Hematopoietic multipotent progenitor cell treated with erythropoietin and hydrocortisone succinate and interleukin-3 and kit ligand, for 8 days (in vitro differentiated cells): ENCODE data around the gene BBLN.
A peak's percentile ranks its signal among the peaks of the same experiment; 100 is the strongest.

Experiments used
- DNase-seq: peaks from one replicate; pipeline ENCODE4 v3.0.0-alpha.2; 2015

BBLN gene

GRCh38 chr9:128145951-128146351 is 14.1 kb upstream of the BBLN start:
- no peak for DNase-seq

GRCh38 chr9:128146591-128147120 is 13.4 kb upstream of the BBLN start:
- no peak for DNase-seq

GRCh38 chr9:128148509-128149000 is 11.5 kb upstream of the BBLN start:
- DNase-seq = no peak

DNA sequence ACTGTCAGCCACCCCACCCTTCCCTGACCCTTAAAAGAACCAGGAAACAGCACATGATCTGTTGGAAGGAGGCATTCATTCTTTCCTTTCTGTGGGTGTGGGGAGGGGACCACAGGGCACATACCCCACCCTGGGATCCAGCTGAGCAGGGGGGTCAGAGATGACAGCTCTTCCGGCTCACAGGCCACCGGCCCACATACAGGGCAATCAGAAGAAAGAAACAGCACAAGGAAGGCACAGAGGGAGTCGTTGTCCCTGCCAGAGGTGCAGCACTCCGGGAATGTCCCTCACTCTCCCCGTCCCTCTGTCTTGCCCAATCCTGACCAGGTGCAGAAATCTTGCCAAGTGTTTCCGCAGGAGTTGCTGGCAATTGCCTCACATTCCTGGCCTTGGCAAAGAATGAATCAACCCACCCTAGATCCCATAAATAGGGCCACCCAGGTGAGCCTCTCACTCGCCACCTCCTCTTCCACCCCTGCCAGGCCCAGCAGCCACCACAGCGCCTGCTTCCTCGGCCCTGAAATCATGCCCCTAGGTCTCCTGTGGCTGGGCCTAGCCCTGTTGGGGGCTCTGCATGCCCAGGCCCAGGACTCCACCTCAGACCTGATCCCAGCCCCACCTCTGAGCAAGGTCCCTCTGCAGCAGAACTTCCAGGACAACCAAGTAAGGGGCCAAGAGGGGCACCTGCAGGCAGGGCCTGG is 10.9 kb upstream of the BBLN start, which contains the start of gene LCN2:
Gene LCN2 (plus strand): TSS at position 453 of the 701 bp plus-strand sequence. CDS start 73 bp downstream, at position 526.
- no peak for DNase-seq

DNA sequence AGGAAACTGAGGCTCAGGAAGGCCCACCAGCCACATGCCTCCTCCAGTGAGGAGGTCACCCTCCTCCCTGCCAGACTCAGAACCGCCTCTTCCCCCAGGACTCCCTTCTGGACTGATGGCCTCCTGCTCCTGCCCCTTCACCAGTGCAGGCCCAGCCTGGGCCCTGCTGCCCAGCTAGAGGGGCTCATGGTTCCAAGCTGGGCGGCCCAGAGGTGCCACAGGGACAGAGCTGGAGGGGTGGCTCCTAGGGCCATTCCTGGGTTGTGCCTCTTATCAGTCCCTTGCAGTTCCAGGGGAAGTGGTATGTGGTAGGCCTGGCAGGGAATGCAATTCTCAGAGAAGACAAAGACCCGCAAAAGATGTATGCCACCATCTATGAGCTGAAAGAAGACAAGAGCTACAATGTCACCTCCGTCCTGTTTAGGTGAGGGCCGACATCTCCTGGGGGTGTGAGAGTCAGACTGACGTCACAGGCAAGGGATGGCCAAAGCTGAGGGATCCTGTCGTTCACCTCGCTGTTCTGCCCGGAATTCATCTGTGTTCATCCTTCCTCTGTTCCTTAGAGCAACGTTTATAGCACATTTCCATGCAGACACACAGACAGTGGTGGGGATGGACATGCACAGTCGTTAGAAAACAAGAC is 10.0 kb upstream of the BBLN start:
- peak; percentile 88 for DNase-seq

DNA sequence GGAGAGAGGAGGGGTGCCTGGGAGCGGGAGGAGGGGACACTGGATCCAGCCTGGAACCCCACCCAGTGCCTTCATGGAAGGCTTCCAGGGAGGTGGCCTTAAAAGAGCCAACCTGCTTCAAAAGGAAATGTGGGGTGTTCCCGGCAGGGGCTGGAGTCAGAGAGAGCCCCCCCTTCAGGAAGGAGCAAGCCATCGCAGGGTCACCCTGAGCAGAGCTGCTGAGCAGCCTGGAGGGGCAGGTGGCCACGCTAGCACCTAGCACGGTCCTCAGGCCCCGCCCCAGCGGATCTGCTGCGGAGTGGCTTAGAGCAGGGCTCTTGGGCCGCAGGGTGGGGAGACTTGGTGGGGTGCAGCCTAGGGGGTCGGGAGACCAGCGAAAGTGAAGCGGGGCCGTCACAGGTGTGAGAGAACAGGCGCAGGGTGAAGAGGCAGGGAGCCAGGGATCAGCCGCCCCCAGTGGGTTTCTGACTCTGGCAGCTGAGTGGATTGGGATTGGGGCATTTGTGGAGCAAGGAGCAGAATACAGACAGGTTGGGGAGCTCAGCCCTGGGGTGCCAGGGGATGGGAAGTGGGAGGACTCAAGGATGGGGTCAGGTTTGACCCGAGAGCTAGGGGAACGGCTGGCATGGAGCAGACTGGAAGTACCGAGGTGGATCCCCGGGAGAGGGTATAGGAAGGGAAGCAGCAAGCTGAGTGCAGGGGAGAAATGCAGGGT is 9.3 kb upstream of the BBLN start:
- peak; percentile 78 for DNase-seq

DNA sequence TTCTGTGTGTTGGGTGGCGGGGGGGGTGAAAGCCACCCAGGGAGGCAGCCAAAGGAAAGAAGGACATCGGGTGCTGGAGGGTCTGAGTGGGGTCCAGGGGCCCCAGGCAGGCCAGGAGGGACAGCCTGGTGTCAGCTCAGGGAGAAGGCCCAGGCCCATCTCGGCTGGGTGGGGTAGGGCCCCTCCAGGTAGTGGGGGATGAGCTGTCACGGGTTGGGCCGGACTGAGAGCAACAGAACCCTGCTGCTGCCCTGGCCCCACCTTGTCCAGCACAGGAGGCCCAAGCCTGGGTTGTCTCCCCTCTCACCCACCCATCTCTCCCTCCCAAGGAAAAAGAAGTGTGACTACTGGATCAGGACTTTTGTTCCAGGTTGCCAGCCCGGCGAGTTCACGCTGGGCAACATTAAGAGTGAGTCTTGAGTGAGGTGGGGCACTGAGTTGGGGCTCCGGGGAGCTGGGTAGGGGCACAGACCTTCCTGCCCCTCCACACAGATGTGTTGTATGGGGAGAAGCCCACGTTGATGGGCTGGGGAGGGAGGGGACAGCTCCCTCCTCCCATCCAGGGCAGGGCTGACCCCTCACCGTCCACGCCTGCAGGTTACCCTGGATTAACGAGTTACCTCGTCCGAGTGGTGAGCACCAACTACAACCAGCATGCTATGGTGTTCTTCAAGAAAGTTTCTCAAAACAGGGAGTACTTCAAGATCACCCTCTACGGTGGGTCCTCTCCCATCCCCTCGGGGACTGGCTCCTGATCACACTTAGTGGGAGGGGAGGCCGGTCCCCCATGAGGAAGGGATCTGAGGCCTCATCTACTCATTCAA is 8.5 kb upstream of the BBLN start:
- no peak for DNase-seq

DNA sequence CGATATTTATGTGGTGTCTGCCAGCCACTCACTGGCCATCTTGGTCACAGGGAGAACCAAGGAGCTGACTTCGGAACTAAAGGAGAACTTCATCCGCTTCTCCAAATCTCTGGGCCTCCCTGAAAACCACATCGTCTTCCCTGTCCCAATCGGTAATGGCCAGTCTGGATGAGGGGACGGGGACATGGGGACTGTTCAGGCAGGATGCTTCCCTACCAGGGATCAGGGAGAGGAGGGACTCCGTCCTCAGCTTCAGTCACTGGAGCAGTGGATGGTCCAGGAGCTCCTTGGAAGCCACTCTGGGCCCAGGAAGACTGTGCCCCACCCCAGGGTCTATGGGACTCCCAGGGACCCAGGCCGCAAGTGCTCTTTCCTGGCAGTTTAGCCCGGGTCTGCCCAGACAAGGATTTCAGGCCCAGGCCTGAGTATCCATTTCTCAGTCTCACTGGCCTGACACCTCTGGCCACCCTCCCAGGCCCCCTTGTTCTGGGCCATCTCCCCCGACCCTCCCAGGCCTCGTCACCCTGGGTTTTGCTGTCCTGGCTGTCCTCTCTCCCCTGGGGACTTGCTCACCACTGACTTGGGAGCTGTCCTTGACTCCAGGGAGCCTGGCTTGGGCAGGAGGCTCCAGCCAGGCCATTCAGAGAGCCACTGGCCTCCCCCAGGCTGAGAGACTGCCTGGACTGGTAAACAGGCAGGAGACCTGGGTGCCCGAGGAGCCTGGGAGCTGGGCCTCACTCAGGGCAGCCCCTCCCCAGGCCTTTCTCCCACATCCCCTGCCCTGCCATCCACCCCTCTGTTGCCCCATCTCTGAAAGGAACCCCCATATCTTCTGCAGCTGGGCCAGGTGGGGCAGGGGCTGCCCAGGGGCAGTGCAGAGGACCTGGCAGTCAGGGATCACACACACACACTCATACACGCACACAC is 7.7 kb upstream of the BBLN start:
- no peak for DNase-seq

DNA sequence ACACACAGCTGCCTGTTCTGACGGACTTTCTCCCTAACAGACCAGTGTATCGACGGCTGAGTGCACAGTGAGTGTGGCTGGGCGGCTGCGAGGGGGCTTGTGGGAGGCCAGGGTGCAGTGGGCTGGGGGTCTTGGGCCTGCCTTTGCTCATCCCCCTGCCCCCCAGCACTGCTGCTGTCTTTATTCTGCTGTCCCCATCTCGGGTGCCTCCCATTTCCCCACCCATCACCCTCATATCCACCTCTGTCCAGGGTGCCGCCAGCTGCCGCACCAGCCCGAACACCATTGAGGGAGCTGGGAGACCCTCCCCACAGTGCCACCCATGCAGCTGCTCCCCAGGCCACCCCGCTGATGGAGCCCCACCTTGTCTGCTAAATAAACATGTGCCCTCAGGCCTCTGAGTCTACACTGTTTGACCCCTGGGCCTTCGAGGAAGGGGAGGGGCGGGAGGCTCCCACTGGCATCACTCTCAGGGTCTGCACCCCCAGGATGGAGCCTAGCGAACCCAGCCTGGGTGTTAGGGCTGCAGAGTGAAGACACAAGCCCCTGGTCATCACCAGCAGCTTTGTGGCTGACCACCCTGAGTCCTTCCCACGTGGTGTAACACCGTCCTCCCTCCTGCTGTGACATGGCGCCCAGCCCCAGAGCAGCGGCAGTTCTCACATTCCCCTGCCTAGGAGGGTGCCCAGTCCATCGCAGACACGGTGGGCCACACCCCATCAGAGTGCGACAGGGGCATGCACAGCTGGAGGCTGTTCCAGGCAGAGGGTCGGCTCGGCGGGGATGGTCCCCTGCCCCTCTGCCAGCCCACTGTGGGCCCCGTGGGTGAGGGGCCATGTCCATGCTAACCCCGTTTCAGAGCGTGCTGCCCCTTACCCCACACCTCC is 6.8 kb upstream of the BBLN start:
- no peak for DNase-seq

DNA sequence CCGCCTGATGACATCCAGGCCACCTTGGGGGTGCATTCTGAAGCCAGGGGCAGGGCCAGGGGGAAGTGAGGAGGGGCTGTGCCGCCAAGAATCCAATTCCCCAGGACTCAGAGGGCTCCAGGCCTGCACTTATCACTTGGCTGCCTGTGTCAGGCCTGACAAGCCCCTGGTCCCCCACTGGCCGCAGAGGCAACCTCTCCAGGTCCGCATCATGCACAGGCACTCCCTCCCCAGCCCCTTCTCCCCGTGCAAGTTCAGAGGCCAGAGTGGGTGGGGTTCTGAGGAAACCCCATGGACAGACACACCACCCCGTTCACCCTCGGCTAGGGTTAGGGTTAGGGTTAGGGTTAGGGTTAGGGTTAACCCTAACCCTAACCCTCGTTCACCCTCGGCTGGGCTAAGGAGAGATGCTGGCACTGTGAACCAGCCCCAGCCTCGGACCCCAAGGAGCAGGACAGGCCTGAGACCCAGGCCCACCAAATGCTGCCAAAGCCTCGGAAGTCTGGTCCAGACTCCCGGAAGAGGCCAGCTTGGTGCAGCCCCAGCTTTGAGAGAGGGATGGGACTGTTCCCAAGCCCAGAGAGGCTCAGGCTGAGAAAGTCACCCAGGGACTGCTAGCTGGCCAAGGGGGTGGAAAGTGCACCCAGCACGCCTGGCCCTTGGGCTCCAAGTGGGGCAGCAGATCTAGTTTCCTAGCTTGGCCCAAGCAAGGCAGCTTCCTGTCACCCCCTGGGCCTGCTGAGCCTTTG is 5.9 kb upstream of the BBLN start:
- DNase-seq = no peak

- DNase-seq = no peak
Observed at GRCh38 chr9:128155736-128156500, 4.1 kb upstream of the BBLN start.

DNA sequence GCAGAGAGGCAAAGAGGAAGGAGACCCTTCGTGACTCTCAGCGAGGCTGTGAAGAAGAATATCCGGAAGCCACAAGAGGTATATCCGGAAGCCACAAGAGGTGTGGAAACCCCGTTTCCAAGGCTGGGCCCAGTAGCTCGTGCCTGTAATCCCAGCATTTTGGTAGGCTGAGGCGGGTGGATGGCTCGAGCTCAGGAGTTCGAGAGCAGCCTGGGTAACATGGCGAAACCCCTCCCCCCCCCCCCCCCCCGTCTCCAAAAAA is 612 bp upstream of the BBLN start:
- DNase-seq = peak; percentile 56

DNA sequence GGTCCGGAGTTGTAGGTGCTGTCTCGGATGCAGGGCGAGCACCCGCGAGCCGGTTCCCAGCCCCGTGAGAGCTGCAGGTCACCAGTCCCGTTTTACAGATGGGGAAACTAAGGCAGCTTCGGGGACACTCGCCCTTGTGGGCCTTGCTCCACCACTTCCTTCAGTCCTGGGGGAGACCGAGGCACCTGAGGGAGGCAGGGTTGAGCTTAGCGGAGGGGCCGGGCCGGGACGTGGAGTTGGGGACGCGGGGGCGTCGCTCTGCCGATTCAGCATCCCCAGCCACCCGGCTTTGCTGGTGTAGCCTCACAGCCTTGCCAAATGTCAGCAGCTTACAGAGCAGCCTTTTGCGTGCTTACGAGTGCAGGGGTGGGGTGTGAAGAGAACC is 530 bp downstream of the BBLN start:
- DNase-seq = peak; percentile 47

DNA sequence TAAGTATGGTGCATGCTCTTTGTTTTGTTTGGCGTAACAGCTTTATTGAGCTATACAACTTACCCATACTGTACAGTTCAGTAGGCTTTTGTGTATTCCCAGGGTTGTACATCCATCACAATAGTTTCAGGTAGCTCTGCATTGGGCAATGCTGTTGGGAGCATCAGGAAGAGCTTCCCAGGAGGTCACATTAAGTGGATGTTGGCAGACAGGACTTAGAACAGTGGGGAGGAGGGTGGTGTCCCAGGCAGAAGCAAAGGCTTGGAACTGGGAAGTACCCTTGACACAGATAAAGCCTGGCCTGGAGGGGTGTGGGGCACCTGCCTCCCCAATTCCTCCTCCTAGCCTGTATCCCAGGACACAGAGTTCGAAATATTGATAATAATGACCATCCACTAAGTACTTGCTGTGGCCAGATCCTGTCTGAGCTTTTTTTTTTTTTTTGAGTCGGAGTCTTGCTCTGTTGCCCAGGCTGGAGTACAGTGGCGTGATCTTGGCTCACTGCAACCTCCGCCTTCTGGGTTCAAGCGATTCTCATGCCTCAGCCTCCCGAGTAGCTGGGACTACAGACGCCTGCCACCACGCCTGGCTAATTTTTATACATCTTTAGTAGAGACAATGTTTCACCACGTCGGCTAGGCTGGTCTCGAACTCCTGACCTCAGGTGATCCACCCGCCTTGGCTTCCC is 1.3 kb downstream of the BBLN start:
- no peak for DNase-seq

- DNase-seq = no peak
Observed at GRCh38 chr9:128162215-128163026, 2.4 kb downstream of the BBLN start.

DNA sequence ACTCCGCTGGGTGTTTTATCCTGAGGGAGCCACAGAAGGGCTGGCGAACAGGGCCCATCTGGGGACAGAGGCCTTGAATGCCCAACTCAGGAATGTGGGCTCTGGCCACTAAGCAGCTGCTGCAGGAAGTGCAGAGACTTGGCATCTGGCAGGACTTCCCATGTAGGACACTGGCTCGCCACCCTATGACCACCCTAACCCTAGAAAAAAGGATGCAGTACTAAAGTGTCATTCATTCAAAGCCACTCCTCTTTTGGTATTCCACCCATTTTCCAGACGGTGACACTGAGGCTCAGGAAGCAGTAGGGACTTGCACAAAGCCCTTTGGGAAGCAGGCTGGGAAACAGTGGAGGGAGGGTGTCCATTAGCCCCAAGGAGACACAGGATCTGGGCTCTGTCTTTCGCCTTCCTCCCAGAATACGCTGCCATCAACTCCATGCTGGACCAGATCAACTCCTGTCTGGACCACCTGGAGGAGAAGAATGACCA is 3.0 kb downstream of the BBLN start:
- no peak for DNase-seq

DNA sequence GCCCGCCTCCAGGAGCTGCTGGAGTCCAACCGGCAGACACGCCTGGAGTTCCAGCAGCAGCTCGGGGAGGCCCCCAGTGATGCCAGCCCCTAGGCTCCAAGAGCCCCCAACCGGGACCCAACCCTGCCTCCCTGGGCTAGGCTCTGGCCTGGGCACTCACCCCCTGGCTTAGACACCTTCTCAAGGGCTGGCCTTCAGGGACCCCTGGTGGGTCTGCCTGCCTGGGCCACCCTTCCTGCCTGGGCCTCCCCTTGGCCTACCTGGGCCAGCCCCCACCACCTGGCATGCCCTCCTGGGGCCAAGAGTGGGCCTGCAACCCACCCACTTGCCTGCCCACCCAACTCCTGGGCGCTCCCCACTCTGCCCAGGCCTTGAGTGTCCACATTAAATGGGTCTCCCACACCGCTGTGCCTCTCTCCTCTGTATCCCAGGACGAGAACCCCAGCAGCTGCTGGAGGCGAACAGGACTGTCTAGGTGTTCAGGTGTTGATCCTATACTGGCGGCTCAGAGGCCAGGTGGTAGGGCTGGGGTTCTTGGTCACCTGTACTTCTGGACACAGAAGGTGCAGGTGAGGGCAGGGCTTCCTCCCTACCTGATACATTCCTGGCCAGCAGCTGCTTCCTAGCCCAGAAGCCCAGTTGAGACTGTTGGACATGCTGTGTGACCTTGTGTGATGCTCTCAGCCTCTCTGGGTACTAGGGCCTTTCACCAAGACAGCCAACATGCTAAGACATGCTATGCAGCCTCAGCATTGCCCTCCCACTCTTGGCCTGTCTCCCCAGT is 3.6 kb downstream of the BBLN start:
- no peak for DNase-seq
